ENCODE data around the gene C1orf21. TPM values are rescaled to one million over a fixed set of nuclear protein-coding genes. Genes with fewer than 3 reads are reported as not detected.

The C1orf21 gene
- polyA plus RNA-seq, 5 donors: 40.2 to 53.2 (median 43.4) TPM

DNA sequence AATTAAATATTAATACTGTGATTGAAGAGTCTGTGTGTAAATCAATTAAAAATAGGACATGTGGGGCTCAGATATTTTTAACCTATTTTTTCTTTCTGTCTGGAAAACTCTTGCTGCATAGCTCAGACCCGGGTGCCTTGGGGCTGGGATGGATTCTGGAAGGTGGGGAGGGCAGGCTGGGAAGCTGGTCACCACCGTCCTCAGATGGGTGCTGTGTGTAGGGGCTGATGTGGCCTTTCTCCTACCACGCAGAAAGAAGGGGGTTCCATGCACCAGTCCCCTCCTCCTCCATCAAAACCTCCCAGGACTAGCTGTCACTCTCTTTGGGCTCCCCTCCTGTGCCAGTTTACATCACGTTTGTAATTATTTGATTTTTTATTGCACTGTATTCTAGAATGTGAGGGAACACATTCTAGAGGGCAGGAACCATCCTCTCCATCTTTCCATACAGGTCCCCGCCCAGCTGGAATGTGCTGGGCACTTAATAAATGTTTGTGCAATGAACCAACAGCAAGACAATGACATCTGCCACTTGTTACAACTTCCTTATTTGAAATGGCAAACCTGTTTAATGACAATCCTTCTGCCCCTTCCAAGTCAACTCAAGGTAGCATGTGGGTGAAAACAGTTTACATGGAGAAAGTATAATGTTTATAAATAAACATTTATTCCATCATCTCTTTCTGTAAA is 263.5 kb downstream of the C1orf21 start:
- no peak for DNase-seq

DNA sequence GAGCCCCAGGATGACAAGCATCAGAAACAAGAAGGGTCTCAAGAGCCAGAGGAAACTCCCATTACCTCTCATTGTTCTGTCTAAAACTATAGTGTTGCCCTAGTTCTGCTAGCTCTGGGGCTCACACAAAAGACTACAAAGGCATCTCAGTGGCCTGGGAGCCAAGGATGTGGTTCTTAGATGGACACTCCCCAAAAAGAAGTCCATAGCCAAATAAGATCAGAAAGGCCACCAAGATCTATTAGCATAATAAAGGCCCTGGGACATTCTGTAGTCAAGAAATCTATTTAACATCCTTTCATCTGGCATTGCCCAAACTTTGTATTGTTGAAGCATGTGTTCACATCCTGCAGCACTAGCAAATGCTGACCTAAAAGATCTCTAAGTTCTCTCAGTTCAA is 268.4 kb downstream of the C1orf21 start:
- no peak for DNase-seq

DNA sequence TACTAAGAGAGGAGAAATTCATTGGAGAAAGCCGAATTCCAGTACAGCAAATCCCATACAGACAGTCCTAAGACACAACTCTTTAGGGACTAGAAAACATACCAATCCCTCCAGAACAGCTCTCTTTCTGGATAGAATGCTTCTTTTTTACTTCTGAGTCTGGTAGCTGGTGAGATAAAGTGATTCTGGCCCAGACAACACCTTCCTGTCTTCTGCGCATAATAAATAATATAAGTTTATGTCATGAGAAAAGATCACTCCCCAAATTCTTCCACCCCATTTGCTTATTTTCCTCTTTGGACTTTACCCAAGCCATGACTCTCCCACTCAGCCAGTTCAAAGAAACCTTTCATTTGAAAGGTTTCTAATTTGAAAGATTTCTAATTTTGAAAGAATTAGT is 269.4 kb downstream of the C1orf21 start:
- no peak for DNase-seq

DNA sequence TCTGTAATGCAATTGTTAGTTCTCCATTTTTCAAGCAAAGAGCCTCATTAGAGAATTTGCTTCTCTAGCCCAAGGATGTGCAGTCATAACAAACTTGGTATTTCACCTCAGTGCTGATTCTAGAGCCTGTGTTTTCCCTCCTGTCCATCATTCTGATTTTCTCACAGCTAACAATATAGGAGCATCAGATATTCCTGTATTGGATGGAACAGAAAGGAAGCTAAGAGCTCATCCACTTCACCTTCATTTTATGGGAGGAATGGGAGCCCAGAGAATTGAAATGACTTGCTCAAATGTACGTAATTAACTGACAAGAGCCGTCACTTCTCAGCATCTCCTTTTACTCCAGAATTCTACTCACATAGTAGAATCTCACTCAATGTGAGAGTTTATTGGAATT is 271.2 kb downstream of the C1orf21 start:
- no peak for DNase-seq

DNA sequence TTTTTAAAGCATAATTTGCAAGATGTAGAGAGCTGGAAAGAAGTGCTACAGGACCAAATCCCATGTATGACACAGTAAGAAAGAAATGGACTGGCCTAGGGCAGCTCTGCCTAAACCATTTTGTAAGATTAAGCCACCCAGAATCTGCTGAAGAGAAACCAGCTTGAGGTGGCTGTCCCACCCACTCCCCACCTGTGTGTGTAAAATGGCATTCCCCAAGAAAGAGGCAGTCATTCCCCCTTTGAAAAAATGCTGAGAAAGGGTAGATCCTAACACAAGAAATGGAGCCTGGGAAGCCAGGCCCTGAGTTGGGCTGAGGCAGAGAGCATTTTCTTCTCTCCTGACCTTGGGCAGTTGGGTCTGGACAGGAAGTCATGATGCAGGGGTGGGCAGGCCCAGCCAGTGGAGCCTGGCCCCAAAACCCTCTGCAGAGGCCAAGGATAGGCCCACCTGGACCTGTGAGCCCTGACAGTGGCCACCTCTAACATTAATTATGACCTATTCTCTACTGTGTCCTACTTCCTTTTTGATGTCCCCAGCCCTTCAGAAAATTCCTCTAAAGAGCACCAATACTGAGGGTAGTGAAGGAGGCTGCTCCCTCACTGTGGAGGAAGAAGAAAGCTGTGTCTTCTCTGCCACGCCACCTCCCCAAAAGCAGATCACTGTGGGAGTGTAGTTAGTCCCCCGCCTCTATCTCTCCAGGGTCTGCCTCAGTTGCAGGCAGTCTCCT is 273.8 kb downstream of the C1orf21 start:
- DNase-seq: no peak

DNA sequence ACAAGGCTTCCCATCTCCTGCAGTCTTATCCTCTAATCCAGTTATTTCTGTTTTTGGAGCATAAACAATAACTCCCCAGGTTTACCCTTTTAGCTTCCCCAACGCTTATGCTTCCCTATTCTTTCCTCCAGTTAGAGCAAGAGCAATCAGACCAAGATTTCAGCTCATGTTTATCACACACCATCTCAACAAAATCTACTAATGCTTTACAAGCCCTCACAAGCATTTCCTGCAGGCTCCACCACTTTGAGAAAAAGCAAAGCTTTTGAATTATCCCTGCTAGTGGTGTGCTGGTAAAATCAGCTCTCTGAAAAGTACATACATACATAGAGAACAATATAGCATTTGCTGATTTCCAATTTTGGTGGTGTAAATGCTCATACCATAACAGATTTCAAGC is 275.0 kb downstream of the C1orf21 start:
- no peak for DNase-seq

DNA sequence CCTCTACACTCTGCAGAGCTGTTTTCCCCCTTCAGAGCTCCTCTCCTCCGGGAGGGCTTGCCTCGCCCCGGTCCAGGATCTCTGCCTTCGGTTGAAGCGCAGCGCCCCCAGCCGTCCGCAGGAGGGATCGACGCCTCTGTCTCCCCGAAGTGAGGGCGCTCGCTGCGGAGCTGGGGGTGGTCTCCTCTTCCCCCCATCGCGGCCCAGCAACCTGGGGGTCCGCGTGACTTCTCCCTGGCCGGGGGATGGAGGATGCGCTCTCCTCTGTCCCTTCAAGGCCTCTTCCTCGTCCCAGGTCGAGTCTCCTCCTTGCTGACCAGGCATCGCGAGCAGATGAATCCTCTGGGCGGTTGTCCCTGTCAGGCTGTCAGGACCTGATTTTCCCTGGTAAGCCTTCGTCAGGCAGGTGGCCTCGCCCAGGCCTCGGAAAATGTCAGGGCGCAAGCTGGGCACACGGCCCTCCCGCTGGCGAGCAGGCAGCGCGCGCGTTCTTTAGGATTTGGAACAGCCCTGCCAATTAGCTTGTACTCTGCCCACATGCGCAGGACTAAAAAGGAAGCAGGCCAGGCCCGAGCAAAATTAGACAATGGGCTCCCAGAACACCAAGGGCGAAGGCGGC is 277.3 kb downstream of the C1orf21 start:
- DNase-seq: peak; percentile 56 to 67

DNA sequence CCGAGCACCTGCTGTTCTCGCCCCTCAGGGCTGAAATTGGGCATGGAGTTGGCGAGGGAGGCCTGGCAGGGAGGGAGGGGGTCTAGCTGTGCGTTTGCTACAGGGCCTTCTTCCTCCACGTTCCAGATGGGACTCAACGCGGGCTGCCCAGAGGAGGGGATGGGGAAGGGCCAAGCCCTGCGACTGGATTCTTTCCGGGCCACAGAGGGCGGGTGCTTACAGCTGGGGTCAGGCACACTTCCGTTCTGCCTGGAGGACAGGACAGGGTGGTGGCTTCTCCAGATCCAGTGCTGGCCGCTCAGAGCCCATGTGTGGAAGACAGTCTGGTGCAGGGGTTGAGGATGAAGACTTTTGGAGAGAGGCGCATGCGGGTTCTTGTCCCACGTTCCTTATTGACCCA is 277.8 kb downstream of the C1orf21 start:
- DNase-seq: no peak

DNA sequence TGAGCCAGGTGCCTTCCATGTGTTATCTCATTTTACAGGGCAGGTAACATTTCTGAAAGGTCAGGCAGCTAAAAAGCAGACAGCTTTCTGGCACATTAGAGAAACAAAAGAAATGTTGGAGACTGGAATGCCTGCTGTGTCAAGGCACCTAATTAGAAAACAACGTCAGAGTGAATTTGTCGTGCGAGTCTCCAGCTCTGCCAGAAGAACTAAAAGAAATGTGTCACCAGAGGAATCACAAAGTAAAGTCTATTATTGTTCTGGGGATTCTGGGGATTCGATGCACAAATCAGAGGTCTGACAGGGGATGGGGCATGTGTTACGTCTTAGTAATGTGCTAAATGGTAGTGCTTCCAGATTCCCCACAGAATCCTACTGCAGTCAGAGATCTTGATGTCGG is 278.5 kb downstream of the C1orf21 start:
- no peak for DNase-seq

DNA sequence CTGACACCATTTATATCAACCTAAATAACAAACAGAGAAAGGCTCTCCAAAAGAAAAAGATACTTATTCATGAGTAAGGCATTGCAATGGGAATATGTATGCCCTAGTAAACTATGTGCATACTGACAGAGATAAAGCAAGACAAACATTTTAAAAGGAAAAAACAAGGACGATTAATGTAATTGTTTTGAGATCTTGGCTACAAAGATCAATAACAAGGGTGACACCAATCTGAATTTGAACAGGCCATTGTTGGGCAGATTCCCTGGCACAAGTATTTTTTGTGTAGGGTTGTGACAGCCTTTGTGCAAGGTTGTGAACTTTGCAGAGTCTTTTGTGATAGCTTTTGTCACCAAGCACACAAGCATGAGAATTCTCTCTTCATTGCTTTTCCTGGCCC is 282.6 kb downstream of the C1orf21 start:
- DNase-seq: no peak

DNA sequence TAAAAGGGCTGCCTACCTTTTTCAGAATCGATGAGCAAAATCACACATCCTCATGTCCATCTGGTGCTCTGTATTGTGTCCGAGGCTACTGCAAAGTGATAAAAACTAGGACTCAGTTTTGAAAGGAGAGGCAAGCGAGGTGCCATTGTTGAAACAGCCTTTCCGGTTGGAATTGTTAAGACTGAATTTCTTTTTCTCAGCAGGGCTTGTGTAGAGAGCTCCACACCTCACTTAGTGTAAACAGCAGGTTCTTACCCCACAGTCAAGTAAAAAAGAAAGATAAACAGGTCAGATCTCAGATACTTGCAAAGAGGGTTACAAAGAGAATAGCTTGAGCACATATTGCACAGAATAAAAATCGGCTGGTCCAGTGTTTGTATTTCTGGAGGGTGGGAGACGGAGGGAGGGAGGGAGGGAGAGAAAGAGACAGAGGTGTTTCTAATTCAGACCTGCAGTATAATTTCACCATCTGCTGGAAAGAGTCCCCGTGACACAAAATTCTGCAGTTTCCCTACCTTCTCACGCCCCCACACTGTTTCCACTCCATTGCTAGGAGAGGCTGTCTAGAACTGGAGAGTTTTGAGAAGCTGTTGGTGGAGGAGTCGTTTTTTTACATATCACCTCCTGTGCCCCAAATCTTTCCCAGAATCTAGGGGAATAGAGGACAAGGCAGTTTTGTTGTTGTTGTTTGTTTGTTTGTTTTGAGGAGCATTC is 285.3 kb downstream of the C1orf21 start:
- no peak for DNase-seq

DNA sequence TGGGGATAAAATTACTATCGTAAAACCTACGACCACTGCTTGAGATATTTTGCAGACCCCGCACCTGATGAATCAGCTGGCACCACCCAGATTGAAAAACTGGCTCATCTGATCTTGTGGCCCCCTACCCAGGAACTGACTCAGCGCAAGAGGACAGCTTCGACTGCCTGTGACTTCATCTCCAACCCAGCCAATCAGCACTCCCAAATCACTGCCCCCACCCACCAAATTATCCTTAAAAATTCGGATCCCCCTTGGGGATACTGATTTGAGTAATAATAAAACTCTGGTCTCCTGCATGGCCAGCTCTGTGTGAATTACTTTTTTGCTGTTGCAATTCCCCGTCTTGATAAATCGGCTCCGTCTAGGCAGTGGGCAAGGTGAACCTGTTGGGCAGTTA is 286.5 kb downstream of the C1orf21 start:
- DNase-seq: no peak

DNA sequence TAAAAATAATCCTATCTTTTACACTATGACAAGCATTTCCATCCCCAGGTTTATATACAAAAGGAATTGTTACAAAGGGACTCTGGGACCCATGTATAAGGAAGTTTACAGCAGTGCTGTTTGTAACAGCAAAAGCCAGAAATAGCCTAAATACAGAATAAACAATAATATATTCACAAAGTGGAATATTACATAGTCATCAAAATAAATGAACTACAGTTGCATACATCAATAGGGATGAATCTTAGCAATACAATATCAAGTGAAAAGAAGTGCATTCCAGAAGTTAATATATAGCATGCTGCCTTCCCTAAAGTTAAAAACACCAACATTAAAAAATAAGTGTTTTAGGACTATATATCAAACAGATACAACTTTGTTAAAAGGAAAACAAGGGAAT is 290.5 kb downstream of the C1orf21 start:
- no peak for DNase-seq

All from right lung (tissue), 5 donors.